GM21390 (cell line): Measurements from ENCODE around the gene RHOU.
"Not testable (repeated sequence)": the region's sequence is repeated elsewhere in the genome, so short reads cannot be mapped to it uniquely, and the experiment has no call there.

ENCODE experiments used
- ATAC-seq: cut with Tn5 transposase; IDR thresholded peaks from one replicate; pipeline ENCODE4 v1.9.1; 2021; ENCODE audit not compliant: unreplicated experiment

RHOU gene

GRCh38 chr1:228755800-228756199 is 20.5 kb downstream of the RHOU start:
- no peak for ATAC-seq

GRCh38 chr1:228756457-228756856 is 21.2 kb downstream of the RHOU start:
- ATAC-seq: no peak

- no peak for ATAC-seq
Observed at GRCh38 chr1:228758447-228758846, 23.2 kb downstream of the RHOU start.

GRCh38 chr1:228760979-228761378 is 25.7 kb downstream of the RHOU start:
- ATAC-seq: no peak

DNA sequence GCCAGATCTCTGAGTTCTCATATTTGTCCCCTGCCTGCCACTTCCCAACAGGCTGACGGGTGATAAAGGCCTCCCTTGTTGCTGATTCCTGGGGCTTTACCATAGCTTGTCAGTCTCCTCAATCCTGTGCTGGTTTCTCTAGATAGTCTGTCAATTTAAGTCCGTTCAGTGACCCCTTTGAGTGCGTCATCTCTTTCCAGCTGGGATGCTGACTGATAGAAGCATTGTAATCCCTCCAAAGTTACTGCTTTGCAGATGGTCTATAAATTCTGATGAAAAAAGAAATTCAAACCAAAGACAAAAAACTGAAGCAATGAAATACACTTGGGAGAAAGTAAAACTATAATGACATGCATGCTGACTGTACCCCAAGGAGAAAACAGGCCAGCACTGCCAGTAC is 28.3 kb downstream of the RHOU start:
- no peak for ATAC-seq

- ATAC-seq: no peak
Observed at GRCh38 chr1:228765168-228765946, 30.1 kb downstream of the RHOU start.

DNA sequence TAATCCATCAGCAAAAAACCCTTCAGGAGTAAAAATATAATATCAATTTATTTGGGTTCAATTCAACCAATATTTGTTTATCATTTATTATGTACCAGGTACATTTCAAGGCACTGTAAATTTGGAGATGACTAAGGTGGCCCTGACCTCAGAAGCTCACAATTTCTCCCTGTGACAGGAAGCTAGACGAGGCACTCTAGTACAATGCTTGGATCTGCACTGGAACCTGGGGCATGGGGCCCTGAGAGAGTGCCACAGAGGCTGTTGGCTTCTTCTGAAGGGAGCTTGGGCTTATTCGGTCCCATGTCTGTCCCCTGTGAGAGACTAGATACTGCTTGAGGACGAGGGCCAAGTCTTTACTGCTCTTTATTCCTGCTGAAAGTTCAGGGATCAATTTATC is 31.5 kb downstream of the RHOU start:
- ATAC-seq: no peak

DNA sequence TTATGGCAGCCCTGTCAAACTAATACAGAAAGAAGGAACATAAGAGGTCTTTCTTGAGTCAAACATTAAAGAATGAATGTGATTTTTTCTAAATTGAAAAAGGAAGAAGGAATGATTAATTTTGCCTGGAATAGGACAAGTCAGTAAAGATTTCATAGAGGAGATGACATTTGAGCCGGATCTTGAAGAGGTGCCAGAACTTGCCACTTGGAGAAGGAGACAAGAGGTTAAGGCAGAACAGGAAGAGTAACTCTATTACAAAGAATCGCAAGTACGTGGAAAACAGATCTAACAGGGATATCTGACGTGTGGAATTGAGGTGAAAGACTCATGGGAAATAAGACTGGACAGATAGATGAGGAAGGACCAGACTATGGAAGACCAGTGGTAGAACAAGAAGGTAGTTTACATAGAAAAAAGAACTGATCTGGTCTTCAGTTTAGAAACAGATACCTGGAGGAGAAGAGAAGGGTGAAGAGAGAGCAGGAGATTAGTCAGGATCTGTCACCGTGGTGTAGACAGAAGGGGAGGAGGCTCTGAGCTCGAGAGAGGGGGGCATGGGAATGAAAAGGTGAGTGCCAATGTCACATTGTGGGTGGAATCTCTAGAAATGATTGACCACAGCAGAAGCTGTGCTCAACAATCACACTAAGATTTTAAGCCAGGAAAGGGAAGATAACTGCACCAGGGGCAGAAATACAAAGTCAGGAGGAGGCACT is 32.5 kb downstream of the RHOU start:
- ATAC-seq: no peak

DNA sequence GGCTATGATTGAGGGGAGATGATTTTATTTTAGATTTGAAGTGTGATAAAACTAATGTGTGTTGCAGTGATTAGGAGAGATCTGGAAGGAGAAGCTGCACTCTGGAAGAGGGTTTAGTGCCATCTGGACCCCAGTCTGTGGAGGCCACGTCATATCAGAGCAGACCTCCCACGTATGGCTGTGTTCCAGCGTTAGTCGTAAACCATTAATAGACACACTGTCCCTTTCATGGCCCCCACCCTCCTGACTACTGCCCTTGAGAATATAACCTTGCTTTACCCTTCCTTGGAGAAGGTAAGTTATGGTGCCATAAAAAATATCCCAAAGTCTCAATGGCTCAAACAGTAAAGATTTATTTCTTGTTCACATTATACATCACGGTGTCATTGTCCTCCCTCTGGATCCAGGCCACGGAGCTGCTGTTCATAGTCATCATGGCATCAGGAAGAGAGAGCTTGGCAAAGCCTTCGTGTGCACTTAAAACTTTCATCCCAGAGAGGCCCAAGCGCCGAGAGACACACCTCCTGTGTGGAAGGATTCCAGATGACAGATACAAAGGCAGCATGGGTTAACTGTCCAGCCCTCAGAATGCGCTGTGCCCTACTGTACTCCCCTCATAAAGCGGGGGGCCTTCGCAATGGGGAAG is 33.2 kb downstream of the RHOU start:
- ATAC-seq: no peak

DNA sequence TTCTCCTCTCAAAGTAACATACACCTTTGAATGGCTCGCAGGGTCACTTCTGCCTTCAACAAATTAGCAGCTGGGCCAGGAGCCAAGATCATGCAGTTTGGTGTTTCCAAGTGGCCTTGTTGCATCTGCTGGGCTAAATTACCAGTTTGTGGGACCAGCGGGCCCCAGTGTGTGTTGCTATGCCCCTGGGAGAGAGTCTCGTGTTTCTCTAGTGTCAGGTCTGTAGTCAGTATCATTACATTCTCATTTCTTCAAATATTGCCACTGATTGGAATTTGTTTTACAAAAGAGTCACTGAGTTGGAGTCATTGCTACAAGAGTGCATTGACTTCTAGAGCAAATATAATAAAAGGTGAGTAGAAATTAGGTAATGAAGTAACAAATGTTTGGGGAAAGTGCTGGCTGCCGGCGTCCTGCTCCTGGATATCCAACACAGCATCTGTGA is 35.5 kb downstream of the RHOU start:
- ATAC-seq: no peak

GRCh38 chr1:228772516-228773212 is 37.4 kb downstream of the RHOU start:
- no peak for ATAC-seq

DNA sequence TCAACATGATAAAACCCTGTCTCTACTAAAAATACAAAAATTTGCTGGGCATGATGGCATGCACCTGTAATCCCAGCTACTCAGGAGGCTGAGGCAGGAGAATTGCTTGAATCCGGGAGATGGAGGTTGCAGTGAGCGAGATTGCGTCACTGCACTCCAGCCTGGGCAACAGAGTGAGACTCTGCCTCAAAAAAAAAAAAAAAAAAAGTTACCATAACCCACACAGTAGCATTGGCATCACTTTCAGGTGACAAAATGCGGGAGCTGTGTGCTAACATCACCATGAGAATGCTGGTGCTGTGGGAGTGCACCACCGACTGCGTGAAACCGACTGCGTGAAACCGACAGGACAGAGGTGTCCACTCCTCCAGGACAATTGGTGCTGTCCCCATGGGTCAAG is 40.7 kb downstream of the RHOU start:
- not testable (repeated sequence) for ATAC-seq

DNA sequence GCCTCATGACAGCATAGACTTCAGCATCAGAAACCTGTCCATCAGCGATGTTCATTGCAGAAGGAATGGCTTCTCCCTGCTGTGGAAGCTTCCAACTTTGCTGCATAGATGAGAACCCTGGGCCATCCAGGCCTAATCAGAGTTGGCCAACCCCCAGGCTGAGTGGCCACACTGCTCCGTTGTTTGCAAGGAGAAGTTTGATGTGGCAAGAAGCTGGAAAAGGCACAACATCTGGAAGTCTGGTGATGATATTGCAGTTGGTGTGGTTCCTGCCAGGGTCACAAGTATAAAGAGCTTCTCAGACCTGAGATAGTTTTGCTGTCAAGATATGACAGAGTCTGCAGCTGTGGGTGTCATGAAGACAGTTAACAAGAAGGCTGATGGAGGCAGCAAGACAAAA is 41.2 kb downstream of the RHOU start:
- ATAC-seq: no peak

DNA sequence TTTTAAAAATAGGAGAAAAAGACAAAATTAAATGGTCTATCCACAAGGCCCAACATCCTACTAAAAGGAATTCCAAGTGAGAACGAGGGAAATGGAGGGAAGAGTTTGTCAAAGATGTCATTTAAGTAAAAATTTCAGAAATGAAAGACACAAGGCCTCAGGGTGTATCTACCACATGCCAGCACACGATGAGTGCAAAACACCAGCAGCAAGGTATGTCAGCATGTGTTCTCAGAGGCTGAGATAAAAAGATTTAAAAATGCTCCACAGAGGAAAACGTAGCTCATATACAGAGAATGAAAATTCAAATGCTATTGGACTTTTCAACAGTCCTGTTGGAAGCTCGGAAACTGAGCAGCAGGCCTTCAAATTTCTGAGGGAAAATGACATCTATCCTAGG is 42.0 kb downstream of the RHOU start:
- no peak for ATAC-seq

GRCh38 chr1:228778026-228778425 is 42.7 kb downstream of the RHOU start:
- ATAC-seq: no peak

DNA sequence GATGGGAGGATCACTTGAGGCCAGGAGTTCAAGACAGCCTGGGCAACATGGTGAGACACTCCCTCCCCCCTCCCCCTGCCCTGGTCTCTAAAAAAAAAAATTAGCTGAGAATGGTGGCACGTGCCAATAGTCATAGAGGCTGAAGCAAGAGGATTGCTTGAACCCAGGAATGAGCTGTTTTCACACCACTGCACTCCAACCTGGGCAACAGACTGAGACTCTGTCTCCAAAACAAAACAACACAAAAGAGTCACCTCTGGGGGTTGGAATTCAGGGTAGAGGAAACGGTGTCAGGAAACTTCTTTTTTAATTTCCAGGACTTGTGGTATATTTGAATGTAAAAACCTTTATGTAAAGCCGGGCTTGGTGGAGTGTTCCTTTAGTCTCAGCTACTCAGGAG is 43.2 kb downstream of the RHOU start:
- no peak for ATAC-seq

- no peak for ATAC-seq
Observed at GRCh38 chr1:228778961-228779360, 43.7 kb downstream of the RHOU start.

DNA sequence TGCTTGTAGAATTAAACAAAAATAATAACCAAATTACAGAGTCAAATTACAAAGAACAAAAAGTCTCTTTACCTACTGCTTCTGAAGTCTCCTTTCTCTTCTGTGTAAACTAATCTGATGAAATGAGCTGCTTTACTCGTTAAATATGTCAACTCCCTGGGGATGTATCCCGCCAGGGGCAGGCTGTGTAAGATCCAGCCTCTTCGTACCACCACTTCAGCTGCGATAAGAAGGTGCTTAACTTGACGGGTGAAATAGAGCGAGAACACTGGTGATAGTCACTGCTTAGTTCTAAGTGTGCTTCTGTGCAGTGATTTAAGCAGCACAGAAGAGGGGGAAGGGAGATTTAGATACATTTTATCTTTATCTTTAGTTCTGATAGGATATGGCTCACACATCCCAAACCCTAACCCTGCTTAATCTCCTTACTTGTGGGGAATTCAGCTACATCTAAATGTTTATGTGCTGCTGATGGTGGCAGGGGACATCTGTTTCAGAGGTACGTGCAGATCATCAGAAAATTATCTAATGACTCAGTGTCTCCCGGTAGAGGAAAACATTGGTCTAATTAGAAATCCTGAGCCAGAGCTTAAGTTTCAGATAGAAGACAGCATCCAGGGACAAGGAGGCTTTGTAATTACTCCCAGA is 46.0 kb downstream of the RHOU start:
- no peak for ATAC-seq

DNA sequence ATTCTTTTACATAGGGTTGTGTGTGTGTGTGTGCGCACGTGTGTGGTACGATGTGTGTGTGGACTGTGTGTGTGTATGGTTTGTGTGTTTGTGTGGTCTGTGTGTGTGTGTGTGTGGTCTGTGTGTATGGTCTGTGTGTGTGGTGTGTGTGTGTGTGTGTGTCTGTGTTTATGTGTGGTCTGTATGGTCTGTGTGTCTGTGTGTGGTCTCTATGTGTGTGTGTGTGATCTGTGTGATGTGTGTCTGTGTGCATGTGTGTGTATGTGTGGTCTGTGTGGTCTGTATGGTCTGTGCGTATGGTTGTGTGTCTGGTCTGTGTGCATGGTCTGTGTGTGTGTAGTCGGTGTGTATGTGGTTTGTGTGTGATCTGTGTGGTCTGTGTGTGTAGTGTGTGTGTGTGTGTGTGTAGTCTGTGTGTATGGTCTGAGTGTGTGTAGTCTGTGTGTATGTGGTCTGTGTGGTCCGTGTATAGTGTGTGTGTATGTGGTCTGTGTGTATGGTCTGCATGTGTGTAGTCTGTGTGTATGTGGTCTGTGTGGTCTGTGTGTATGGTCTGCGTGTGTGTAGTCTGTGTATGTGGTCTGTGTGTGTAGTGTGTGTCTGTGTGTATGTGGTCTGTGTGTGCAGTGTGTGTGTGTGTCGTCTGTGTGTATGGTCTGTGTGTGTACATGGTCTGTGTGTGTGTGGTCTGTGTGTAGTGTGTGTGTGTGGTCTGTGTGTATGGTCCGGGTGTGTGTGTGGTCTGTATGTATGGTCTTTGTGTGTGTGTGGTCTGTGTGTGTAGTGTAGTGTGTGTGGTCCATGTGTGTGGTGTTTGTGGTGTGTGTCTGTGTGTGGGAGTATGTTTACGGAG is 46.8 kb downstream of the RHOU start:
- no peak for ATAC-seq
